Activated naive CD4-positive, alpha-beta T cell treated with anti-CD3 and anti-CD28 coated beads, Interleukin-2, amount 50 U/mL, for 24 hours (primary cell): Measurements from ENCODE around the gene NHERF1.

Experiments
- H3K27ac Mint-ChIP-seq: one replicate; pipeline ENCODE4 v1.8.0; 2021; ENCODE audit warnings: mild to moderate bottlenecking, mixed read lengths
- H3K27me3 Mint-ChIP-seq: one replicate; pipeline ENCODE4 v1.8.0; 2021; ENCODE audit warnings: mixed read lengths
- H3K36me3 Mint-ChIP-seq: one replicate; pipeline ENCODE4 v1.8.0; 2021; ENCODE audit warnings: mixed read lengths
- H3K4me1 Mint-ChIP-seq: one replicate; pipeline ENCODE4 v1.8.0; 2021; ENCODE audit warnings: mixed read lengths
- H3K4me3 Mint-ChIP-seq: one replicate; pipeline ENCODE4 v1.8.0; 2021; ENCODE audit warnings: mild to moderate bottlenecking, mixed read lengths
- H3K9me3 Mint-ChIP-seq: one replicate; pipeline ENCODE4 v1.8.0; 2021; ENCODE audit warnings: mixed read lengths

NHERF1 gene

GRCh38 chr17:74768069-74768762 lies 19.8 kb downstream of the NHERF1 start:
- Mint-ChIP-seq H3K4me3 (no peak overlapping the region), H3K27ac (peak overlapping the region; percentile 84), H3K27me3 (no peaks in the 10 kb centered on the region), H3K4me1 (peaks cover 27% of the 10 kb centered on the region), H3K36me3 (peaks cover 3% of the 10 kb centered on the region), H3K9me3 (no peaks in the 10 kb centered on the region)

- Mint-ChIP-seq H3K36me3 (peaks cover 3% of the 10 kb centered on the region), H3K4me1 (peaks cover 29% of the 10 kb centered on the region), H3K4me3 (peak overlapping the region; percentile 19), H3K27me3 (no peaks in the 10 kb centered on the region), H3K9me3 (no peaks in the 10 kb centered on the region), H3K27ac (peak overlapping the region; percentile 84)
These were observed 20.3 kb downstream of the NHERF1 start for GRCh38 chr17:74768763-74769114.

- Mint-ChIP-seq H3K4me1 (peaks cover 35% of the 10 kb centered on the region), H3K27me3 (no peaks in the 10 kb centered on the region), H3K36me3 (peaks cover 5% of the 10 kb centered on the region), H3K9me3 (no peaks in the 10 kb centered on the region), H3K4me3 (peak overlapping the region; percentile 23), H3K27ac (no peak overlapping the region)
These were observed 20.9 kb downstream of the NHERF1 start for GRCh38 chr17:74769266-74769855.

- Mint-ChIP-seq H3K4me1 (peaks cover 35% of the 10 kb centered on the region), H3K27ac (peak overlapping the region; percentile 59), H3K9me3 (no peaks in the 10 kb centered on the region), H3K36me3 (peaks cover 5% of the 10 kb centered on the region), H3K4me3 (no peak overlapping the region), H3K27me3 (no peaks in the 10 kb centered on the region)
These were observed 21.5 kb downstream of the NHERF1 start for GRCh38 chr17:74769856-74770497.

GRCh38 chr17:74770498-74771318 lies 22.3 kb downstream of the NHERF1 start:
- Mint-ChIP-seq H3K4me3 (no peak overlapping the region), H3K9me3 (no peaks in the 10 kb centered on the region), H3K27ac (no peak overlapping the region), H3K27me3 (no peaks in the 10 kb centered on the region), H3K4me1 (peaks cover 40% of the 10 kb centered on the region), H3K36me3 (peaks cover 6% of the 10 kb centered on the region)

GRCh38 chr17:74771319-74771914 lies 23.0 kb downstream of the NHERF1 start:
- H3K4me3 Mint-ChIP-seq: no peak overlapping the region
- H3K9me3 Mint-ChIP-seq: no peaks in the 10 kb centered on the region
- H3K36me3 Mint-ChIP-seq: peaks cover 11% of the 10 kb centered on the region
- no peak overlapping the region for H3K27ac Mint-ChIP-seq
- peaks cover 45% of the 10 kb centered on the region for H3K4me1 Mint-ChIP-seq
- H3K27me3 Mint-ChIP-seq: no peaks in the 10 kb centered on the region

GRCh38 chr17:74772053-74772452 lies 23.6 kb downstream of the NHERF1 start:
- no peak overlapping the region for H3K4me3 Mint-ChIP-seq
- peaks cover 46% of the 10 kb centered on the region for H3K4me1 Mint-ChIP-seq
- no peaks in the 10 kb centered on the region for H3K9me3 Mint-ChIP-seq
- H3K27me3 Mint-ChIP-seq: no peaks in the 10 kb centered on the region
- H3K27ac Mint-ChIP-seq: peak overlapping the region; percentile 8
- H3K36me3 Mint-ChIP-seq: peaks cover 11% of the 10 kb centered on the region

- H3K4me1 Mint-ChIP-seq: peaks cover 54% of the 10 kb centered on the region
- H3K36me3 Mint-ChIP-seq: peaks cover 11% of the 10 kb centered on the region
- H3K27me3 Mint-ChIP-seq: no peaks in the 10 kb centered on the region
- no peak overlapping the region for H3K4me3 Mint-ChIP-seq
- peak overlapping the region; percentile 53 for H3K27ac Mint-ChIP-seq
- no peaks in the 10 kb centered on the region for H3K9me3 Mint-ChIP-seq
These were observed 25.0 kb downstream of the NHERF1 start for GRCh38 chr17:74773414-74773813.

GRCh38 chr17:74773871-74774286 lies 25.5 kb downstream of the NHERF1 start:
- H3K27ac Mint-ChIP-seq: peak overlapping the region; percentile 53

GRCh38 chr17:74775409-74776043 lies 27.1 kb downstream of the NHERF1 start:
- peaks cover 62% of the 10 kb centered on the region for H3K4me1 Mint-ChIP-seq
- peak overlapping the region; percentile 99 for H3K4me3 Mint-ChIP-seq
- H3K27me3 Mint-ChIP-seq: no peaks in the 10 kb centered on the region
- peak overlapping the region; percentile 99 for H3K27ac Mint-ChIP-seq
- no peaks in the 10 kb centered on the region for H3K9me3 Mint-ChIP-seq
- peaks cover 8% of the 10 kb centered on the region for H3K36me3 Mint-ChIP-seq

More at GRCh38 chr17:74773871-74774286, 25.5 kb downstream of the NHERF1 start:
- peaks cover 11% of the 10 kb centered on the region for H3K36me3 Mint-ChIP-seq
- no peaks in the 10 kb centered on the region for H3K27me3 Mint-ChIP-seq
- H3K9me3 Mint-ChIP-seq: no peaks in the 10 kb centered on the region
- peak overlapping the region; percentile 76 for H3K4me3 Mint-ChIP-seq
- H3K4me1 Mint-ChIP-seq: peaks cover 51% of the 10 kb centered on the region

GRCh38 chr17:74776044-74776962 lies 27.9 kb downstream of the NHERF1 start, which contains the start of gene NAT9:
TSS of gene NAT9 (minus strand) at chr17:74776345. CDS start at chr17:74775698, 647 bp downstream.
- Mint-ChIP-seq H3K27me3 (no peaks in the 10 kb centered on the region), H3K36me3 (peaks cover 8% of the 10 kb centered on the region), H3K9me3 (no peaks in the 10 kb centered on the region)

GRCh38 chr17:74776990-74777389 lies 28.6 kb downstream of the NHERF1 start:
- Mint-ChIP-seq H3K4me3 (peak overlapping the region; percentile 99), H3K36me3 (peaks cover 8% of the 10 kb centered on the region), H3K27me3 (no peaks in the 10 kb centered on the region), H3K4me1 (peaks cover 72% of the 10 kb centered on the region), H3K9me3 (no peaks in the 10 kb centered on the region), H3K27ac (no peak overlapping the region)

More at GRCh38 chr17:74776044-74776962, 27.9 kb downstream of the NHERF1 start, which contains the start of gene NAT9:
- Mint-ChIP-seq H3K27ac (peak within 1 kb of the TSS; percentile 99), H3K4me3 (peak within 1 kb of the TSS; percentile 99), H3K4me1 (peaks cover 65% of the 10 kb centered on the region)

GRCh38 chr17:74777901-74778515 lies 29.6 kb downstream of the NHERF1 start:
- Mint-ChIP-seq H3K27me3 (no peaks in the 10 kb centered on the region), H3K4me1 (peaks cover 76% of the 10 kb centered on the region), H3K4me3 (peak overlapping the region; percentile 60), H3K9me3 (no peaks in the 10 kb centered on the region), H3K27ac (peak overlapping the region; percentile 23), H3K36me3 (peaks cover 8% of the 10 kb centered on the region)
